ENCODE data around the gene HNRNPC. TPM values are rescaled to one million over a fixed set of nuclear protein-coding genes. Genes with fewer than 3 reads are reported as not detected.
A peak's percentile ranks its signal among the peaks of the same experiment; 100 is the strongest.
"Not testable (repeated sequence)": the region's sequence is repeated elsewhere in the genome, so short reads cannot be mapped to it uniquely, and the experiment has no call there.

HNRNPC gene
- total and polyA plus RNA-seq, 2 experiments from 2014 or later: 584 to 674 TPM

GRCh38 chr14:21227150-21227549, 42.1 kb downstream of the HNRNPC start:
- 80 to 84% methylated on average over 5 of the region's 5 CpGs for WGBS, 2 experiments (ENCODE audit: low coverage in 1 of 2, low lambda C conversion rate in 2 of 2, missing lambda C conversion rate in 2 of 2)
- Histone ChIP-seq H2AFZ (no peak overlapping the region), H3K9me3 (ENCODE audit: low read depth) (no peaks in the 10 kb centered on the region), H3K79me2 (ENCODE audit: insufficient read depth) (peaks cover 100% of the 10 kb centered on the region), H3K36me3 (ENCODE audit: low read depth) (peaks cover 85% of the 10 kb centered on the region), H3K4me2 (ENCODE audit: unreplicated experiment) (no peak overlapping the region), H4K20me1 (ENCODE audit: insufficient read depth) (peaks cover 18% of the 10 kb centered on the region), H3K27ac (no peak overlapping the region), H3F3A (ENCODE audit: insufficient read depth) (peaks cover 85% of the 10 kb centered on the region), H3K27me3 (replicated peaks; ENCODE audit: insufficient read depth) (no peaks in the 10 kb centered on the region), H3K9ac (no peak overlapping the region), H3K4me1 (ENCODE audit: insufficient read depth) (no peaks in the 10 kb centered on the region), H3K9me2 (ENCODE audit: insufficient read depth) (no peaks in the 10 kb centered on the region), H3K4me3 (no peak overlapping the region)
- no peak for DNase-seq
- TF ChIP-seq EZH2phosphoT487 (IDR thresholded peaks at IDR 0.05; ENCODE audit: insufficient read depth, low read depth): no peak
- in situ Hi-C loops (cut with MboI): no loop called here

- H3K4me3 ChIP-seq: no peak overlapping the region
- TF ChIP-seq EZH2 (IDR thresholded peaks at IDR 0.05; ENCODE audit: insufficient read depth, poor library complexity, severe bottlenecking) (no peak), EZH2phosphoT487 (IDR thresholded peaks at IDR 0.05; ENCODE audit: insufficient read depth, low read depth) (no peak)
- H3K4me1 ChIP-seq (ENCODE audit: insufficient read depth): peaks cover under 1% of the 10 kb centered on the region; the same call in 1 of the 2 replicates
- no peak for DNase-seq
- H3K9ac ChIP-seq: no peak overlapping the region
- H3F3A ChIP-seq (ENCODE audit: insufficient read depth): peaks cover 87% of the 10 kb centered on the region
- H3K79me2 ChIP-seq (ENCODE audit: insufficient read depth): peaks cover 100% of the 10 kb centered on the region
- in situ Hi-C loops (cut with MboI): no loop called here
- H2AFZ ChIP-seq: no peak overlapping the region
- H4K20me1 ChIP-seq (ENCODE audit: insufficient read depth): peaks cover 20% of the 10 kb centered on the region
- H3K4me2 ChIP-seq (ENCODE audit: unreplicated experiment): no peak overlapping the region
- H3K27ac ChIP-seq: no peak overlapping the region
- H3K9me3 ChIP-seq (ENCODE audit: low read depth): no peaks in the 10 kb centered on the region
- H3K36me3 ChIP-seq (ENCODE audit: low read depth): peaks cover 81% of the 10 kb centered on the region
- H3K27me3 ChIP-seq (replicated peaks; ENCODE audit: insufficient read depth): no peaks in the 10 kb centered on the region
- WGBS, 2 experiments (ENCODE audit: low coverage in 1 of 2, low lambda C conversion rate in 2 of 2, missing lambda C conversion rate in 2 of 2): 84 to 89% methylated on average over 8 of the region's 8 CpGs
- no peaks in the 10 kb centered on the region for H3K9me2 ChIP-seq (ENCODE audit: insufficient read depth)
These were observed 42.8 kb downstream of the HNRNPC start for GRCh38 chr14:21226467-21226866.

GRCh38 chr14:21225164-21225563, 44.1 kb downstream of the HNRNPC start:
- H3K27me3 ChIP-seq (replicated peaks; ENCODE audit: insufficient read depth); DNase-seq; in situ Hi-C loops (cut with MboI); H3K9me2 ChIP-seq (ENCODE audit: insufficient read depth); H3K27ac ChIP-seq; H3K9ac ChIP-seq; H3K4me2 ChIP-seq (ENCODE audit: unreplicated experiment); H3K9me3 ChIP-seq (ENCODE audit: low read depth); H2AFZ ChIP-seq; H3K4me3 ChIP-seq: not testable (repeated sequence)
- Histone ChIP-seq H3F3A (ENCODE audit: insufficient read depth) (peaks cover 87% of the 10 kb centered on the region), H3K36me3 (ENCODE audit: low read depth) (peaks cover 78% of the 10 kb centered on the region), H3K4me1 (ENCODE audit: insufficient read depth) (peaks cover 14% of the 10 kb centered on the region), H3K79me2 (ENCODE audit: insufficient read depth) (peaks cover 100% of the 10 kb centered on the region), H4K20me1 (ENCODE audit: insufficient read depth) (peaks cover 20% of the 10 kb centered on the region)
- 92 to 93% methylated on average over 7 of the region's 7 CpGs for WGBS, 2 experiments (ENCODE audit: low coverage in 1 of 2, low lambda C conversion rate in 2 of 2, missing lambda C conversion rate in 2 of 2)

GRCh38 chr14:21220874-21221477, 48.3 kb downstream of the HNRNPC start:
- Histone ChIP-seq H3K9me2 (ENCODE audit: insufficient read depth) (no peaks in the 10 kb centered on the region), H3K36me3 (ENCODE audit: low read depth) (peaks cover 59% of the 10 kb centered on the region), H3F3A (ENCODE audit: insufficient read depth) (peaks cover 97% of the 10 kb centered on the region), H3K4me2 (ENCODE audit: unreplicated experiment) (no peak overlapping the region), H3K9ac (no peak overlapping the region), H3K27ac (peak overlapping the region; percentile 31), H3K27me3 (replicated peaks; ENCODE audit: insufficient read depth) (no peaks in the 10 kb centered on the region), H4K20me1 (ENCODE audit: insufficient read depth) (peaks cover 41% of the 10 kb centered on the region), H3K4me1 (ENCODE audit: insufficient read depth) (peaks cover 47% of the 10 kb centered on the region), H3K4me3 (no peak overlapping the region), H3K79me2 (ENCODE audit: insufficient read depth) (peaks cover 99% of the 10 kb centered on the region), H2AFZ (no peak overlapping the region), H3K9me3 (ENCODE audit: low read depth) (no peaks in the 10 kb centered on the region)
- TF ChIP-seq EZH2 (IDR thresholded peaks at IDR 0.05; ENCODE audit: insufficient read depth, poor library complexity, severe bottlenecking): no peak
- TF ChIP-seq EZH2phosphoT487 (IDR thresholded peaks at IDR 0.05; ENCODE audit: insufficient read depth, low read depth): no peak
- 86 to 88% methylated on average over 9 of the region's 9 CpGs for WGBS, 2 experiments (ENCODE audit: low coverage in 1 of 2, low lambda C conversion rate in 2 of 2, missing lambda C conversion rate in 2 of 2)
- in situ Hi-C loops (cut with MboI): no loop called here
- DNase-seq: peak; percentile 43
